Ovary (tissue), 9 donors: ENCODE results near the gene TMEM258. TPM values are rescaled to one million over a fixed set of nuclear protein-coding genes. Genes with fewer than 3 reads are reported as not detected.
A peak's percentile ranks its signal among the peaks of the same experiment; 100 is the strongest.

ENCODE experiments used
- DNase-seq, 5 donors: peaks; one replicate each; pipeline ENCODE4 v3.0.0-alpha.2; 2019 to 2020
- H3K27ac ChIP-seq, 2 donors: fragments of 200-600 bp; one replicate each; pipeline versions ENCODE4 v1.5.1 to v1.8.0; 2019 to 2022
- H3K27me3 ChIP-seq: fragments of 200-600 bp; one replicate; pipeline ENCODE4 v1.8.0; 2022
- H3K36me3 ChIP-seq: fragments of 200-600 bp; sonication (generic); one replicate; pipeline ENCODE4 v1.5.1; 2019
- H3K4me1 ChIP-seq: one replicate; pipeline ENCODE4 v1.8.1; 2013; ENCODE audit warnings: mild to moderate bottlenecking, moderate library complexity; ENCODE audit not compliant: insufficient read depth
- H3K4me3 ChIP-seq: fragments of 200-600 bp; sonication (generic); one replicate; pipeline ENCODE4 v1.5.1; 2017
- H3K9me3 ChIP-seq, 2 donors: fragments of 200-600 bp in 1 of 2; sonication (generic) in 1 of 2; one replicate each; pipeline versions ENCODE4 v1.5.1 to v1.8.1; 2013 to 2019; ENCODE audit warnings: mild to moderate bottlenecking in 1 of 2, moderate library complexity in 1 of 2
- CTCF ChIP-seq, 3 donors: fragments of 450-650 bp in 2 of 3; fragments of 200-600 bp in 1 of 3; IDR thresholded peaks; one replicate each; pipeline versions ENCODE4 v1.5.1 to v1.8.0; 2016 to 2022; ENCODE audit warnings: antibody characterized with exemption in 3 of 3, mild to moderate bottlenecking in 1 of 3
- EP300 ChIP-seq: sonication (generic); formaldehyde crosslinking; IDR thresholded peaks from one replicate; pipeline ENCODE4 v1.6.1; 2017; ENCODE audit warnings: antibody characterized with exemption
- POLR2A ChIP-seq: fragments of 450-650 bp; IDR thresholded peaks from one replicate; pipeline ENCODE4 v1.6.1; 2017; ENCODE audit warnings: antibody characterized with exemption, mild to moderate bottlenecking, moderate library complexity
- WGBS, 3 donors: extraction: QIAGEN DNeasy Blood & Tissue Kit in 1 of 3; methylation state at CpG; one replicate each; pipeline versions ENCODE4 v1.1.5 to v1.1.7; 2013 to 2017; 5-methylcytosine and 5-hydroxymethylcytosine counted together
- intact Hi-C, 4 donors: fragments of 100-400 bp; cut with DNase I; formaldehyde crosslinking; loops; one replicate each; pipeline versions ENCODE4 v1.11.0 to v1.15.1; 2022 to 2023
- polyA plus RNA-seq, 2 donors: library from polyadenylated mRNA; stranded (reverse); fragments of 200-250 nt in 1 of 2; fragments of 350-450 nt in 1 of 2; fragmentation: Illumina TruSeq in 1 of 2; extraction: RNeasy Lipid Tissue Mini Kit (QIAGEN cat#74804) in 1 of 2; gene quantifications; one replicate each; pipeline ENCODE4 v1.2.3, GENCODE V29; 2013 to 2014
- total RNA-seq, 7 donors: library from RNA; depleted of rRNA in 2 of 7; stranded (reverse); fragments of >200 nt in 2 of 7; fragmentation: NEBNext Ultra II Directional in 3 of 7; extraction: Animal tissue kit (Norgen Biotek cat#: 25700) in 3 of 7; gene quantifications; one replicate each; pipeline versions ENCODE4 v1.1.0 to v1.2.4, GENCODE V29; 2016 to 2023
- donor health status: DM: no; HTN: no; CAD: no; lungs with moderate emphysema.
- donor health status: DM: no; HTN: no; CAD: no.
- donor health status: Bipolar disorder and iron deficiency.
- donor health status: DM: yes; HTN: yes; CAD: no.
- donor health status: DM: no; HTN: no; CAD: no.
- donor health status: DM: yes; HTN: yes; CAD: no.

The TMEM258 gene
- total and polyA plus RNA-seq, 9 donors = 32.2 to 192 (median 119) TPM

DNA sequence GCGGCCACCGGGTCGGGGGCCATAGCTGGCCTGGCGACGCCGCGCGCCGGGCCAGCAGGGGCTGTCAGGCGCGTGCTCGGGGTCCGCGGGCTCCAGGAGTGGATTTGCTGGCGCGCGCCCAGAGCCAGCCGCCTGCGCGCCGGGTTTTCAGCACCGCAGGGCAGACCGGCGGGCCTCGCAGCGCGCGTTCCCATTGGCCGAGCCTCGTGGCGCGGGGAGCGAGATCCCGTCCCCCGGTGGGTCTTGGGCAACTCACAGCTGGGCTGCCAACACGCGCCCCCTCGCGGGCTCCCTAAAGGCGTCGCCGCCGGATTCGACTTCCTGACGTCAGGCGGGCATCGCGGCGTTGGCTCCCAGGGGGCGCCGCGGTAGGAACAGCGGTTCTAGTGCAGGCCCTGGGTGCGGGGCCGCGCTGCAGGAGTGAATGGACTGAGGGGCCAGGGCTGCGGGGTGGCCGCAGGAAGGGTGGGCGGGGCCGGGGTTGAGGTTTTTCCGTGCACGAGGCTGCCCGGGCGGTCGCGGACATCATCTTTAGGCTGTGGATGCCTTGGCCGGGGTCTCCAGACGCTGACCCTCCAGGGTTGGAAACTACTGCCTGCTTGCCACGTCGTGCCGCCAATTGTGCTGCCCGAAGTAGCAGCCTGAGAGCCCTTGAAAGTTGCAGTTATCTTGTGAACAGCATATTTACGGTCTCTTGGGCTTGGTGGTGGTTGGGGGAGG is 24.5 kb upstream of the TMEM258 start, which contains the start of gene FADS1:
Gene FADS1 (minus strand): TSS at position 268 of the 720 bp plus-strand sequence. CDS start 74 bp downstream, at position 194.
- intact Hi-C loops = no loop called here
- WGBS, 3 donors = 0% methylated on average over 42 to 73 of the region's 73 CpGs
- no peaks in the 10 kb centered on the region for H3K4me1 ChIP-seq
- H3K27ac ChIP-seq = peak within 1 kb of the TSS; percentile 95 to 98
- peak within 1 kb of the TSS; percentile 73 for H3K4me3 ChIP-seq
- H3K36me3 ChIP-seq = no peaks in the 10 kb centered on the region
- no peaks in the 10 kb centered on the region for H3K27me3 ChIP-seq
- TF ChIP-seq CTCF (IDR thresholded peaks at IDR 0.05) = peak; percentile 43 to 60 (median 56)
- TF ChIP-seq EP300 = no peak
- peak; percentile 45 for TF ChIP-seq POLR2A
- peak; percentile 88 to 94 (median 92) for DNase-seq
- H3K9me3 ChIP-seq = no peaks in the 10 kb centered on the region

- Histone ChIP-seq H3K36me3 (no peaks in the 10 kb centered on the region), H3K4me1 (no peaks in the 10 kb centered on the region), H3K4me3 (peak overlapping the region; percentile 73), H3K9me3 (no peaks in the 10 kb centered on the region), H3K27me3 (no peaks in the 10 kb centered on the region), H3K27ac (peak overlapping the region; percentile 95 to 98)
- TF ChIP-seq EP300 (no peak), POLR2A (no peak), CTCF (IDR thresholded peaks at IDR 0.05) (no peak)
- intact Hi-C loops = no loop called here
- 0 to 1% (median 0%) methylated on average over 64 to 69 of the region's 69 CpGs for WGBS, 3 donors
- DNase-seq = peak; percentile 75 to 83 (median 81)
Measured at GRCh38 chr11:61815790-61816735, 23.7 kb upstream of the TMEM258 start.

GRCh38 chr11:61814958-61815789 is 22.8 kb upstream of the TMEM258 start:
- no peaks in the 10 kb centered on the region for H3K27me3 ChIP-seq
- DNase-seq = peak; percentile 97 to 98 (median 97)
- intact Hi-C loops = loop anchor here in 2 of 4 donors (5.0 kb wide), 2 partner anchors 82 to 287 kb away; no protein-coding TSS in a partner anchor
- TF ChIP-seq EP300 (peak; percentile 25), CTCF (IDR thresholded peaks at IDR 0.05) (peak in 1 of 3 donors; percentile 21), POLR2A (peak; percentile 99)
- peak overlapping the region; percentile 95 to 98 for H3K27ac ChIP-seq
- 1 to 2% (median 1%) methylated on average over 48 to 66 of the region's 66 CpGs for WGBS, 3 donors
- peak overlapping the region; percentile 73 for H3K4me3 ChIP-seq
- H3K9me3 ChIP-seq = no peaks in the 10 kb centered on the region
- no peaks in the 10 kb centered on the region for H3K4me1 ChIP-seq
- H3K36me3 ChIP-seq = no peaks in the 10 kb centered on the region
